ENCODE data around the gene ANKS3. TPM values are rescaled to one million over a fixed set of nuclear protein-coding genes. Genes with fewer than 3 reads are reported as not detected.

Gene ANKS3
- total and polyA plus RNA-seq, 2 experiments from 2014 or later, result 35.2 to 40.3 TPM

DNA sequence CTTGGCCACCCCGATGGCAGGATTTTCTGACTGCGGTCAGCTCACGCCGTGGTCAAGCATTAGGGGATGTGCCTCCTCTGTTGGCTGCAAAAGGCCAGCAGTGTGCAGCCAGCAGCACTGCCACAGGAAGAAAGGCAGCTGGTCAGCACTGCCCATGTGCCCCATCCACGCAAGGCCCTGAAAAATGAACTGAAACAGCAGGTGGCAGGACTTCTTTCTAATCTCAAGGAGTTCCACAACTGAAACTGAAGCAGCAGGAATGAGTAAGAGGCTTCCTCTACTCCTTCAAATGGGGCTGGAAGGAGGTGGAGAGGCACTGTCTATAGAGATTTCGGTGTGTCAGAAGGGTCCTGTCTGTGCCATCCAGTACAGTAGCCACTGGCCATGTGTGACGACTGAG, 29.7 kb upstream of the ANKS3 start:
- Histone ChIP-seq H3K4me3 (no peak overlapping the region), H3K27me3 (no peaks in the 10 kb centered on the region), H3K9me3 (ENCODE audit: low read depth) (no peaks in the 10 kb centered on the region), H3K36me3 (peaks cover 31% of the 10 kb centered on the region), H3K27ac (no peak overlapping the region), H3K4me1 (ENCODE audit: low read depth) (peaks cover 4% of the 10 kb centered on the region)
- no peak for DNase-seq (ENCODE audit: low read depth in 1 of 2, low spot score in 1 of 2)
- TF ChIP-seq, protein P1, sequence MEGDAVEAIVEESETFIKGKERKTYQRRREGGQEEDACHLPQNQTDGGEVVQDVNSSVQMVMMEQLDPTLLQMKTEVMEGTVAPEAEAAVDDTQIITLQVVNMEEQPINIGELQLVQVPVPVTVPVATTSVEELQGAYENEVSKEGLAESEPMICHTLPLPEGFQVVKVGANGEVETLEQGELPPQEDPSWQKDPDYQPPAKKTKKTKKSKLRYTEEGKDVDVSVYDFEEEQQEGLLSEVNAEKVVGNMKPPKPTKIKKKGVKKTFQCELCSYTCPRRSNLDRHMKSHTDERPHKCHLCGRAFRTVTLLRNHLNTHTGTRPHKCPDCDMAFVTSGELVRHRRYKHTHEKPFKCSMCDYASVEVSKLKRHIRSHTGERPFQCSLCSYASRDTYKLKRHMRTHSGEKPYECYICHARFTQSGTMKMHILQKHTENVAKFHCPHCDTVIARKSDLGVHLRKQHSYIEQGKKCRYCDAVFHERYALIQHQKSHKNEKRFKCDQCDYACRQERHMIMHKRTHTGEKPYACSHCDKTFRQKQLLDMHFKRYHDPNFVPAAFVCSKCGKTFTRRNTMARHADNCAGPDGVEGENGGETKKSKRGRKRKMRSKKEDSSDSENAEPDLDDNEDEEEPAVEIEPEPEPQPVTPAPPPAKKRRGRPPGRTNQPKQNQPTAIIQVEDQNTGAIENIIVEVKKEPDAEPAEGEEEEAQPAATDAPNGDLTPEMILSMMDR (IDR thresholded peaks at IDR 0.05; ENCODE audit: low read depth, low read length), result no peak

DNA sequence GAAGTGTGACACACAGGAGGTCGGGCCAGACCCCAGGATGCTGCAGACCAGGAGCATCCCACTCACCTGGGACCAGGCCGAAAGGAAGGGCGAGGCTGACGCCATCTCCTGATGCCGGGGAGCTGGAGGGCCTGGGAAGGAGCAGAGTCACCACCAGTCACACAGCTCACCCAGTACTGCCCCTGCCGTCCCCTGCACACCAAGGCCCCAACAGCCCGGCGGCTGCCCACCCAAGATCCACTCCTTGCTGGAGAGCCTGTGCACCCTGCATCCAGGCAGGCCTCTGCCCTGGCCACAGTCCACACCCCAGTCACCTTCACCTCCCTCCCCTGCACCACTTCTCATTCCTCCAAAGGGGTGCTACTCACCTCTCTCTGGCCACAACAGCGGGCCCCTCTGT, 28.1 kb upstream of the ANKS3 start:
- Histone ChIP-seq H3K9me3 (ENCODE audit: low read depth) (no peaks in the 10 kb centered on the region), H3K4me3 (no peak overlapping the region), H3K4me1 (ENCODE audit: low read depth) (no peaks in the 10 kb centered on the region), H3K27ac (no peak overlapping the region), H3K36me3 (peaks cover 39% of the 10 kb centered on the region), H3K27me3 (no peaks in the 10 kb centered on the region)
- no peak for DNase-seq (ENCODE audit: low read depth in 1 of 2, low spot score in 1 of 2)
- TF ChIP-seq, protein P1 (IDR thresholded peaks at IDR 0.05; ENCODE audit: low read depth, low read length), result no peak

DNA sequence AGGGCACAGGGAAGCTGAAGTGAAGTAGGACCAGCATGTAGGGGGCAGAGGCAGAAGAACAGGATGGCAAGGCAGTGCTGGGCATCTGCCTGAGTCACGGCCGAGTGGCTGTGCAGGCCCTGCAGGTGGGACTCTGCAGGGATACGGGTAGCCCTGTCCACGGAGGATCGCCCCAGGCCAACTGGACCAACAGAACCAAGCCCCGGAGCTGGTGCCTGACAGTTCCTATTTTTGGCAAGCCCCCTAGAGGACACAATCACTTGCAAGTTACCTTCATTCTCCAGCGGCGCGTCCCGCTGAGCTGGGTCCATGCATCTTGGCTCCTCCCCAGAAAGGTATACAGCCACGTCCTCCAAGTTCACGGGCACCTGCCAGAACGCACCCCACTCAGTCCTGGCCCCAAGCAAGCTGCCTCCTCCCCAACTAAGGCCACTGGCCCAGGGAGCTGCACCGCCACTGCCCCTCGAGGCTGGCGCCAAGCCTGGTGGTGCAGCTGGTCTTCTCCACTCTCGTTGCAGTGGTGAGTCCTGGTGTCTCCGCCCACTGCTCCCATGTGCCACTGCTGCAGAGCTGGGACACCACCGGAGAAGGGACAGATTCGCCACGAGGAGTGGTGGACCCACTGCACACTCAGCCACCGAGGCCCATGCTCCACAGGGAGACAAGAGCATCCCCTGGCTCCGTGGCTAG, 26.3 kb upstream of the ANKS3 start:
- DNase-seq (ENCODE audit: low read depth in 1 of 2, low spot score in 1 of 2), result no peak
- peaks cover 43% of the 10 kb centered on the region for H3K36me3 ChIP-seq
- H3K27me3 ChIP-seq, result no peaks in the 10 kb centered on the region
- no peaks in the 10 kb centered on the region for H3K9me3 ChIP-seq (ENCODE audit: low read depth)
- TF ChIP-seq, protein P1 (IDR thresholded peaks at IDR 0.05; ENCODE audit: low read depth, low read length), result no peak
- no peak overlapping the region for H3K4me3 ChIP-seq
- no peak overlapping the region for H3K27ac ChIP-seq
- no peaks in the 10 kb centered on the region for H3K4me1 ChIP-seq (ENCODE audit: low read depth)

DNA sequence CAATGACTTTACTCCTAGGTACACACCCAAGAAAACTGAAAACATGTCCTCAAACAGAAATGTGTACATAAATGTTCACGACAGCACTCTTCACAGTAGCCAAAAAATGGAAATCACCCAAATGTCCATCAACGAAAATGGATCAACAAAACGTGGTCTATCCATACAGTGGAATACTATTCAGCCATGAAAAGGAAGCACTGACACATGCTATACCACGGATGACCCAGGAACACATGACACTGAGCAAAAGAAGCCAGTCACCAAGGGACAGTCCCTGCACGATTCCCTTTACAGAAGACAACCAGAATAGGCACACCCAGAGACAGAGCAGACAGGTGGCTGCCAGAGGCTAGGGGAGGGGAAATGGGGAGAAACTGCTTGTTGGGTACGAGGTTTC, 21.6 kb upstream of the ANKS3 start:
- Histone ChIP-seq H3K4me1 (ENCODE audit: low read depth) (no peaks in the 10 kb centered on the region), H3K9me3 (ENCODE audit: low read depth) (no peaks in the 10 kb centered on the region), H3K27ac (no peak overlapping the region), H3K36me3 (peaks cover 37% of the 10 kb centered on the region), H3K4me3 (no peak overlapping the region), H3K27me3 (no peaks in the 10 kb centered on the region)
- DNase-seq (ENCODE audit: low read depth in 1 of 2, low spot score in 1 of 2), result no peak
- TF ChIP-seq, protein P1 (IDR thresholded peaks at IDR 0.05; ENCODE audit: low read depth, low read length), result no peak

DNA sequence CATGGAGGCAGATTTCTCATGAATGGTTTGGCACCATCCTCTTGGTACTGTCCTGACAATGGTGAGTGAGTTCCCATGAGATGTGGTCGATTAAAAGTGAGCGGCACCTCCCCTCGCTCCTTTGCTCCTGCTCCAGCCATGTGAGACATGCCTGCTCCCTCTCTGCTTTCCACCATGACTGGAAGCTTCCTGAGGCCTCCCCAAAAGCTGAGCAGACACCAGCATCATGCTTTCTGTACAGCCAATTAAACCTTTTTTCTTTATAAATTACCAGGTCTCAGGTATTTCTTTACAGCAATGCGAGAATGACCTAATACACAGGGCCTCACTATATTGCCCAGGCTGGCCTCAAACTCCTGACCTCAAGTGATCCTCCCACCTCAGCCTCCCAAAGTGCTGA, 20.8 kb upstream of the ANKS3 start:
- peaks cover 29% of the 10 kb centered on the region for H3K36me3 ChIP-seq

More for the DNA sequence above, 20.8 kb upstream of the ANKS3 start:
- TF ChIP-seq, protein P1 (IDR thresholded peaks at IDR 0.05; ENCODE audit: low read depth, low read length), result no peak
- Histone ChIP-seq H3K4me1 (ENCODE audit: low read depth) (no peaks in the 10 kb centered on the region), H3K27ac (no peak overlapping the region), H3K4me3 (no peak overlapping the region), H3K27me3 (no peaks in the 10 kb centered on the region), H3K9me3 (ENCODE audit: low read depth) (no peaks in the 10 kb centered on the region)
- DNase-seq (ENCODE audit: low read depth in 1 of 2, low spot score in 1 of 2), result no peak

Data from cardiac muscle cell (in vitro differentiated cells and primary cell).